Lower leg skin (tissue), 4 donors: ENCODE results near the gene DOCK7. TPM values are rescaled to one million over a fixed set of nuclear protein-coding genes. Genes with fewer than 3 reads are reported as not detected.

Experiments
- DNase-seq, 2 donors: peaks; one replicate each; pipeline ENCODE4 v3.0.0-alpha.2; 2019; ENCODE audit warnings: low spot score in 2 of 2
- H3K4me3 ChIP-seq: fragments of 200-600 bp; sonication (generic); 2 replicates; pipeline ENCODE4 v1.5.1; 2017; ENCODE audit warnings: mild to moderate bottlenecking, low read depth; ENCODE audit not compliant: poor library complexity, severe bottlenecking
- CTCF ChIP-seq, 3 donors: fragments of 450-650 bp; IDR thresholded peaks; one replicate each; pipeline ENCODE4 v1.5.1; 2016; ENCODE audit warnings: antibody characterized with exemption in 3 of 3, mild to moderate bottlenecking in 3 of 3, moderate library complexity in 2 of 3
- POLR2A ChIP-seq, 2 donors: fragments of 450-650 bp; IDR thresholded peaks; one replicate each; pipeline ENCODE4 v1.6.1; 2016 to 2017; ENCODE audit warnings: antibody characterized with exemption in 2 of 2, mild to moderate bottlenecking in 1 of 2, moderate library complexity in 1 of 2
- WGBS, 2 donors: methylation state at CpG; one replicate each; pipeline ENCODE4 v1.1.5; 2018; 5-methylcytosine and 5-hydroxymethylcytosine counted together
- intact Hi-C: fragments of 100-400 bp; cut with DNase I; formaldehyde crosslinking; loops from one replicate; pipeline ENCODE4 v1.15.0; 2023; ENCODE audit warnings: low total_unique reads
- total RNA-seq, 4 donors: library from RNA; depleted of rRNA; stranded (reverse); fragments of >200 nt; gene quantifications; one replicate each; pipeline ENCODE4 v1.1.0, GENCODE V29; 2016

Gene DOCK7
- total RNA-seq, 4 donors from 2014 or later, result 27.0 to 67.5 (median 29.4) TPM

GRCh38 chr1:62727656-62728407 lies 39.6 kb upstream of the DOCK7 start:
- intact Hi-C loops, result no loop called here
- DNase-seq, result no peak

GRCh38 chr1:62726011-62726442 lies 37.8 kb upstream of the DOCK7 start:
- H3K4me3 ChIP-seq, result no peak overlapping the region
- no peak for DNase-seq
- TF ChIP-seq CTCF (IDR thresholded peaks at IDR 0.05) (no peak), POLR2A (IDR thresholded peaks at IDR 0.05) (no peak)
- WGBS, 2 donors, result 23 to 29% methylated on average over 2 of the region's 2 CpGs
- intact Hi-C loops, result no loop called here

More at GRCh38 chr1:62727656-62728407, 39.6 kb upstream of the DOCK7 start:
- WGBS, 2 donors, result 87 to 88% methylated on average over 5 of the region's 5 CpGs
- no peak for TF ChIP-seq POLR2A (IDR thresholded peaks at IDR 0.05)
- no peak for TF ChIP-seq CTCF (IDR thresholded peaks at IDR 0.05)
- no peak overlapping the region for H3K4me3 ChIP-seq

GRCh38 chr1:62725255-62725654 lies 37.1 kb upstream of the DOCK7 start:
- TF ChIP-seq POLR2A (IDR thresholded peaks at IDR 0.05) (no peak), CTCF (IDR thresholded peaks at IDR 0.05) (no peak)
- H3K4me3 ChIP-seq, result no peak overlapping the region
- intact Hi-C loops, result no loop called here
- 4 to 9% methylated on average over 1 of the region's 1 CpG for WGBS, 2 donors
- no peak for DNase-seq

GRCh38 chr1:62724430-62724829 lies 36.2 kb upstream of the DOCK7 start:
- no peak overlapping the region for H3K4me3 ChIP-seq
- WGBS, 2 donors, result 59 to 61% methylated on average over 3 of the region's 3 CpGs
- TF ChIP-seq CTCF (IDR thresholded peaks at IDR 0.05) (no peak), POLR2A (IDR thresholded peaks at IDR 0.05) (no peak)
- intact Hi-C loops, result no loop called here
- no peak for DNase-seq

- DNase-seq, result no peak
- intact Hi-C loops, result no loop called here
- H3K4me3 ChIP-seq, result no peak overlapping the region
- no peak for TF ChIP-seq POLR2A (IDR thresholded peaks at IDR 0.05)
- no peak for TF ChIP-seq CTCF (IDR thresholded peaks at IDR 0.05)
- WGBS, 2 donors, result 64 to 67% methylated on average over 2 of the region's 2 CpGs
Observed at GRCh38 chr1:62723883-62724282, 35.7 kb upstream of the DOCK7 start.

GRCh38 chr1:62722796-62723195 lies 34.6 kb upstream of the DOCK7 start:
- no peak for TF ChIP-seq POLR2A (IDR thresholded peaks at IDR 0.05)
- no peak for TF ChIP-seq CTCF (IDR thresholded peaks at IDR 0.05)
- intact Hi-C loops, result no loop called here
- no peak overlapping the region for H3K4me3 ChIP-seq
- DNase-seq, result no peak
